Panc1 (cell line): Measurements from ENCODE around the gene CLMP. TPM values are rescaled to one million over a fixed set of nuclear protein-coding genes. Genes with fewer than 3 reads are reported as not detected.

Experiments used
- ATAC-seq: fragments of 200-7000 bp; cut with Tn5 transposase; 2 replicates; pipeline ENCODE4 v1.9.1; 2020; ENCODE audit warnings: mild to moderate bottlenecking, moderate library complexity
- BruUV-seq: library from RNA; stranded (reverse); fragments of 400-500 nt; replicated peaks from 2 replicates; lab custom pipeline; 2021; lab: Mats Ljungman, UMichigan
- CTCF ChIA-PET: fragments of 300-600 bp; sonication (Branson Sonifier 250); formaldehyde crosslinking; loops from one replicate; lab custom pipeline; 2022; ENCODE audit warnings: antibody characterized with exemption; lab: Charles Lee
- POLR2A ChIA-PET: fragments of 300-600 bp; sonication (Branson Sonifier 250); formaldehyde crosslinking; loops from one replicate; lab custom pipeline; 2022; ENCODE audit warnings: antibody characterized with exemption; lab: Charles Lee
- DNase-seq: peaks from one replicate; pipeline ENCODE4 v3.0.0-alpha.2; 2010; ENCODE audit warnings: low read depth, low spot score
- H3K27ac ChIP-seq: 2 replicates; pipeline ENCODE4 v1.5.1; 2011; ENCODE audit warnings: mild to moderate bottlenecking, low read length, inconsistent platforms
- H3K27me3 ChIP-seq: fragments of 200-500 bp; sonication (Bioruptor generic); 2 replicates; pipeline ENCODE4 v1.6.0; 2014; ENCODE audit warnings: low read length, inconsistent platforms; ENCODE audit not compliant: control insufficient read depth, insufficient read depth
- H3K36me3 ChIP-seq: fragments of 200-500 bp; sonication (Bioruptor generic); 2 replicates; pipeline ENCODE4 v1.5.1; 2014; ENCODE audit warnings: inconsistent platforms, mild to moderate bottlenecking, low read length, moderate library complexity; ENCODE audit not compliant: control insufficient read depth, insufficient read depth
- H3K4me1 ChIP-seq: 2 replicates; pipeline ENCODE4 v1.5.1; 2011; ENCODE audit warnings: inconsistent platforms, mild to moderate bottlenecking, low read length, moderate library complexity; ENCODE audit not compliant: control insufficient read depth, insufficient read depth
- H3K4me3 ChIP-seq, 2 experiments: 2 replicates each; pipeline ENCODE4 v1.5.1; 2011 to 2012; ENCODE audit warnings: low read depth in 2 of 2, low read length in 2 of 2, mild to moderate bottlenecking in 2 of 2, inconsistent platforms in 1 of 2, moderate library complexity in 1 of 2
- H3K9me3 ChIP-seq: fragments of 200-500 bp; sonication (Bioruptor generic); 2 replicates; pipeline ENCODE4 v1.5.1; 2014; ENCODE audit warnings: low read depth, mild to moderate bottlenecking, inconsistent platforms, low read length, moderate library complexity; ENCODE audit not compliant: control insufficient read depth, insufficient read depth
- POLR2AphosphoS5 ChIP-seq: IDR thresholded peaks from 2 replicates; pipeline ENCODE4 v1.6.1; 2012; ENCODE audit warnings: mild to moderate bottlenecking, low read depth, low read length, moderate library complexity
- SIN3A ChIP-seq: IDR thresholded peaks from 2 replicates; pipeline ENCODE4 v1.6.1; 2012; ENCODE audit warnings: low read depth, mild to moderate bottlenecking, low read length, moderate library complexity, borderline replicate concordance; ENCODE audit not compliant: insufficient read depth
- TCF7L2 ChIP-seq: IDR thresholded peaks from 2 replicates; pipeline ENCODE4 v1.6.1; 2011; ENCODE audit warnings: mild to moderate bottlenecking, low read depth, low read length, inconsistent platforms
- in situ Hi-C: cut with HindIII; loops from 2 replicates; pipeline ENCODE4 v1.10.0; 2016; ENCODE audit warnings: low sequenced_read_pairs, low pct_unique_long_range_greater_than_20kb
- intact Hi-C: fragments of 100-400 bp; cut with micrococcal nuclease; formaldehyde crosslinking; loops from one replicate; pipeline ENCODE4 v1.10.0; 2022; ENCODE audit not compliant: unreplicated experiment
- total RNA-seq: library from RNA; stranded (reverse); gene quantifications from one replicate; pipeline ENCODE4 v1.2.1, GENCODE V29; 2021; ENCODE audit not compliant: unreplicated experiment
- TF ChIP-seq, protein P1 (sequence below), 2 experiments: IDR thresholded peaks; 2 replicates each; pipeline ENCODE4 v1.6.1; 2011 to 2012; ENCODE audit warnings: low read depth in 2 of 2, control low read depth in 1 of 2, low read length in 1 of 2, mild to moderate bottlenecking in 1 of 2, moderate library complexity in 1 of 2; ENCODE audit not compliant: insufficient read depth in 1 of 2
- TF ChIP-seq, protein P2 (sequence below): fragments of 450-650 bp; IDR thresholded peaks from 2 replicates; pipeline ENCODE4 v1.5.1; 2017; ENCODE audit warnings: mild to moderate bottlenecking

The CLMP gene
- total RNA-seq, 1 experiment from 2014 or later, result 1.5 TPM

GRCh38 chr11:123046473-123047259 is 148.4 kb downstream of the CLMP start:
- CTCF ChIA-PET, result no interaction called here
- intact Hi-C loops (no loop called here), in situ Hi-C loops (no loop called here)
- TF ChIP-seq, protein P1, sequence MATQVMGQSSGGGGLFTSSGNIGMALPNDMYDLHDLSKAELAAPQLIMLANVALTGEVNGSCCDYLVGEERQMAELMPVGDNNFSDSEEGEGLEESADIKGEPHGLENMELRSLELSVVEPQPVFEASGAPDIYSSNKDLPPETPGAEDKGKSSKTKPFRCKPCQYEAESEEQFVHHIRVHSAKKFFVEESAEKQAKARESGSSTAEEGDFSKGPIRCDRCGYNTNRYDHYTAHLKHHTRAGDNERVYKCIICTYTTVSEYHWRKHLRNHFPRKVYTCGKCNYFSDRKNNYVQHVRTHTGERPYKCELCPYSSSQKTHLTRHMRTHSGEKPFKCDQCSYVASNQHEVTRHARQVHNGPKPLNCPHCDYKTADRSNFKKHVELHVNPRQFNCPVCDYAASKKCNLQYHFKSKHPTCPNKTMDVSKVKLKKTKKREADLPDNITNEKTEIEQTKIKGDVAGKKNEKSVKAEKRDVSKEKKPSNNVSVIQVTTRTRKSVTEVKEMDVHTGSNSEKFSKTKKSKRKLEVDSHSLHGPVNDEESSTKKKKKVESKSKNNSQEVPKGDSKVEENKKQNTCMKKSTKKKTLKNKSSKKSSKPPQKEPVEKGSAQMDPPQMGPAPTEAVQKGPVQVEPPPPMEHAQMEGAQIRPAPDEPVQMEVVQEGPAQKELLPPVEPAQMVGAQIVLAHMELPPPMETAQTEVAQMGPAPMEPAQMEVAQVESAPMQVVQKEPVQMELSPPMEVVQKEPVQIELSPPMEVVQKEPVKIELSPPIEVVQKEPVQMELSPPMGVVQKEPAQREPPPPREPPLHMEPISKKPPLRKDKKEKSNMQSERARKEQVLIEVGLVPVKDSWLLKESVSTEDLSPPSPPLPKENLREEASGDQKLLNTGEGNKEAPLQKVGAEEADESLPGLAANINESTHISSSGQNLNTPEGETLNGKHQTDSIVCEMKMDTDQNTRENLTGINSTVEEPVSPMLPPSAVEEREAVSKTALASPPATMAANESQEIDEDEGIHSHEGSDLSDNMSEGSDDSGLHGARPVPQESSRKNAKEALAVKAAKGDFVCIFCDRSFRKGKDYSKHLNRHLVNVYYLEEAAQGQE (IDR thresholded peaks at IDR 0.05; ENCODE audit: insufficient read depth in 1 of 2, low read depth in 2 of 2, low read length in 1 of 2), result no peak
- TF ChIP-seq POLR2AphosphoS5 (no peak), SIN3A (no peak), TCF7L2 (no peak)
- TF ChIP-seq, protein P2, sequence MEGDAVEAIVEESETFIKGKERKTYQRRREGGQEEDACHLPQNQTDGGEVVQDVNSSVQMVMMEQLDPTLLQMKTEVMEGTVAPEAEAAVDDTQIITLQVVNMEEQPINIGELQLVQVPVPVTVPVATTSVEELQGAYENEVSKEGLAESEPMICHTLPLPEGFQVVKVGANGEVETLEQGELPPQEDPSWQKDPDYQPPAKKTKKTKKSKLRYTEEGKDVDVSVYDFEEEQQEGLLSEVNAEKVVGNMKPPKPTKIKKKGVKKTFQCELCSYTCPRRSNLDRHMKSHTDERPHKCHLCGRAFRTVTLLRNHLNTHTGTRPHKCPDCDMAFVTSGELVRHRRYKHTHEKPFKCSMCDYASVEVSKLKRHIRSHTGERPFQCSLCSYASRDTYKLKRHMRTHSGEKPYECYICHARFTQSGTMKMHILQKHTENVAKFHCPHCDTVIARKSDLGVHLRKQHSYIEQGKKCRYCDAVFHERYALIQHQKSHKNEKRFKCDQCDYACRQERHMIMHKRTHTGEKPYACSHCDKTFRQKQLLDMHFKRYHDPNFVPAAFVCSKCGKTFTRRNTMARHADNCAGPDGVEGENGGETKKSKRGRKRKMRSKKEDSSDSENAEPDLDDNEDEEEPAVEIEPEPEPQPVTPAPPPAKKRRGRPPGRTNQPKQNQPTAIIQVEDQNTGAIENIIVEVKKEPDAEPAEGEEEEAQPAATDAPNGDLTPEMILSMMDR, result no peak
- H3K4me3 ChIP-seq, result no peak overlapping the region
- H3K36me3 ChIP-seq, result no peaks in the 10 kb centered on the region
- ATAC-seq (no peak), DNase-seq (no peak)
- POLR2A ChIA-PET, result no interaction called here
- H3K9me3 ChIP-seq, result no peaks in the 10 kb centered on the region
- no peaks in the 10 kb centered on the region for H3K27me3 ChIP-seq
- no TSS peak for BruUV-seq
- H3K4me1 ChIP-seq, result no peaks in the 10 kb centered on the region
- H3K27ac ChIP-seq, result no peak overlapping the region

DNA sequence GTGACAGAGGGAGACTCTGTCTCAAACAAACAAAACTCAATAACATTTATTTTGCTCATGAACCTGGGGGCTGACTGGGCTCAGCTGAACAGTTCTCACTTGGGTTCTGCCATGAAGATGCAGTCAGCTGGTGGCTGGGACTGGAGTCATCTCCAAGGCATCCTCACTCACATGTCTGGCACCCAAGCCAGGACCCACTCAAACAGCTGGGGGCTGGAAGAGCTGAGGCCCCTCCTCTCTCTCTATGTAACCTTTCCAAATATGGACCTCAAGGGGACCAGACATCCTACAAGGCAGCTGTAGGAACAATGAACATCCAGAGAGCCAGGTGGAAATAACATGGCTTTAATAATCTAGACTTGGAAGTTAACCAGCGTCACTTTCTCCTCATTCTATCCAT is 149.9 kb downstream of the CLMP start:
- no peak for ATAC-seq
- CTCF ChIA-PET, result no interaction called here
- POLR2A ChIA-PET, result interaction anchor here (0.5 to 0.6 kb wide), 2 partner anchors 9 to 161 kb away, joined by 3 to 4 read pairs; no protein-coding TSS in a partner anchor
- intact Hi-C loops (no loop called here), in situ Hi-C loops (no loop called here)
- no peak for DNase-seq
- Histone ChIP-seq H3K27me3 (no peaks in the 10 kb centered on the region), H3K4me1 (no peaks in the 10 kb centered on the region), H3K9me3 (no peaks in the 10 kb centered on the region), H3K27ac (no peak overlapping the region), H3K4me3 (no peak overlapping the region), H3K36me3 (no peaks in the 10 kb centered on the region)
- no peak for TF ChIP-seq TCF7L2
- TF ChIP-seq, protein P2, result no peak
- no peak for TF ChIP-seq POLR2AphosphoS5
- TF ChIP-seq, protein P1 (IDR thresholded peaks at IDR 0.05; ENCODE audit: insufficient read depth in 1 of 2, low read depth in 2 of 2, low read length in 1 of 2), result no peak
- no peak for TF ChIP-seq SIN3A
- BruUV-seq, result no TSS peak
